SU-DHL-6 (cell line): Measurements from ENCODE around the gene ESYT1.

ENCODE experiments used
- H2AFZ ChIP-seq: fragments of 200-600 bp; sonication (generic); 2 replicates; pipeline ENCODE4 v1.6.1; 2014; ENCODE audit warnings: low read depth, mild to moderate bottlenecking, moderate library complexity, mixed read lengths, antibody characterized with exemption, low read length; ENCODE audit not compliant: severe bottlenecking
- H3F3A ChIP-seq: fragments of 200-600 bp; shearing (Covaris generic); 2 replicates; pipeline ENCODE4 v1.6.0; 2016; ENCODE audit warnings: antibody characterized with exemption, mild to moderate bottlenecking; ENCODE audit not compliant: insufficient read depth
- H3K27ac ChIP-seq: fragments of 200-600 bp; sonication (generic); 2 replicates; pipeline ENCODE4 v1.5.1; 2016; ENCODE audit warnings: low read depth, mild to moderate bottlenecking, low read length, moderate library complexity, mixed read lengths
- H3K27me3 ChIP-seq: fragments of 200-600 bp; sonication (generic), shearing (Covaris generic); 2 replicates; pipeline ENCODE4 v1.6.0; 2014; ENCODE audit warnings: mild to moderate bottlenecking, low read length
- H3K36me3 ChIP-seq: fragments of 200-600 bp; sonication (generic); 2 replicates; pipeline ENCODE4 v1.6.1; 2014; ENCODE audit warnings: mild to moderate bottlenecking, low read length, mixed read lengths
- H3K4me2 ChIP-seq: fragments of 300-600, 200-600 bp; shearing (Covaris generic), sonication (generic); 2 replicates; pipeline ENCODE4 v1.6.0; 2014; ENCODE audit warnings: low read length, low read depth, mild to moderate bottlenecking; ENCODE audit not compliant: poor library complexity, severe bottlenecking
- H3K4me3 ChIP-seq: fragments of 200-600 bp; sonication (generic); 2 replicates; pipeline ENCODE4 v1.5.1; 2014; ENCODE audit warnings: antibody characterized with exemption, low read length, mild to moderate bottlenecking, mixed read lengths; ENCODE audit not compliant: insufficient read depth, poor library complexity, severe bottlenecking
- H3K79me2 ChIP-seq: fragments of 200-600 bp; sonication (generic); 2 replicates; pipeline ENCODE4 v1.6.1; 2014; ENCODE audit warnings: mild to moderate bottlenecking, low read length, moderate library complexity; ENCODE audit not compliant: insufficient read depth
- H3K9ac ChIP-seq: fragments of 200-600 bp; sonication (generic); 2 replicates; pipeline ENCODE4 v1.7.0; 2014; ENCODE audit warnings: mild to moderate bottlenecking, low read length
- H3K9me2 ChIP-seq: fragments of 200-600 bp; sonication (generic); replicated peaks from 2 replicates; pipeline ENCODE4 v1.6.1; 2014; ENCODE audit warnings: low read length; ENCODE audit not compliant: insufficient read depth
- H3K9me3 ChIP-seq: fragments of 200-600 bp; sonication (generic); 2 replicates; pipeline ENCODE4 v1.6.1; 2014; ENCODE audit warnings: low read length, mixed read lengths; ENCODE audit not compliant: insufficient read depth
- H4K20me1 ChIP-seq: fragments of 200-600 bp; sonication (generic); 2 replicates; pipeline ENCODE4 v1.6.1; 2014; ENCODE audit warnings: low read depth, mild to moderate bottlenecking, antibody characterized with exemption, low read length, moderate library complexity, mixed read lengths
- EZH2phosphoT487 ChIP-seq: fragments of 200-600 bp; sonication (generic), shearing (Covaris generic); conservative IDR thresholded peaks from 2 replicates; pipeline ENCODE4 v1.6.1; 2018; ENCODE audit warnings: mild to moderate bottlenecking, antibody characterized with exemption, low read length, moderate library complexity, mixed read lengths
- TF ChIP-seq, protein P1 (sequence below): fragments of 200-600 bp; sonication (generic); IDR thresholded peaks from one replicate; pipeline ENCODE4 v1.5.1; 2017; ENCODE audit warnings: antibody characterized with exemption, mild to moderate bottlenecking, low read length, moderate library complexity; ENCODE audit not compliant: insufficient read depth, poor library complexity, severe bottlenecking

The ESYT1 gene

DNA sequence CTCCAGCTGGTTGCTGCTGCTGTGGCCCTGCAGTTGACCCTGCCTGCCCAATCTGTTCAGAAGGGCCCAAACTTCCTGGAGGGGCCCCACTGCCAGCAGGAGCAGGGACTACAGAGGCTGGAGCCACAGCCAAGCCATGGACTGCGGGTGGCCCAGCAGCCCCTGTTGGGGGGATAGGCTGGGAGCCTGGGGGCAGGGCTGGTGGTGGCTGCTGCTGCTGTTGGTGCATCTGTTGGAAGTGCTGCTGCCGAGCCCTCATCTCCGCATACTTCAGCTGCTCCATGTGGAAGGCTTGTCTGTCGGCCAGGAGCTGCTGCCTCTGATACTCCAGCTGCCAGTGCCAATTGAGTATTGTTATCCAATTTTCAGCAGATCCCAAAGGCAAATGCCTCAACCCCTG is 37.3 kb downstream of the ESYT1 start:
- Histone ChIP-seq H3K9me3 (no peaks in the 10 kb centered on the region), H3K79me2 (no peaks in the 10 kb centered on the region), H3K9ac (no peak overlapping the region), H3K27ac (no peak overlapping the region), H3K4me2 (no peak overlapping the region), H3K27me3 (no peaks in the 10 kb centered on the region), H3K4me3 (no peak overlapping the region), H3F3A (peaks cover 19% of the 10 kb centered on the region), H4K20me1 (no peaks in the 10 kb centered on the region), H2AFZ (no peak overlapping the region), H3K36me3 (0 out of 2 replicates have a peak, but pooled peaks cover 4% of the 10 kb centered on the region), H3K9me2 (no peaks in the 10 kb centered on the region)
- no peak for TF ChIP-seq EZH2phosphoT487

GRCh38 chr12:56169229-56169759 is 41.2 kb downstream of the ESYT1 start:
- Histone ChIP-seq H3K4me3 (no peak overlapping the region), H3K9ac (no peak overlapping the region), H2AFZ (no peak overlapping the region), H3K27ac (no peak overlapping the region), H3K9me2 (no peaks in the 10 kb centered on the region), H4K20me1 (no peaks in the 10 kb centered on the region), H3K4me2 (no peak overlapping the region), H3F3A (no peaks in the 10 kb centered on the region; the same call in 1 of the 2 replicates), H3K79me2 (no peaks in the 10 kb centered on the region), H3K36me3 (peaks cover 7% of the 10 kb centered on the region; the same call in 1 of the 2 replicates), H3K9me3 (no peaks in the 10 kb centered on the region), H3K27me3 (no peaks in the 10 kb centered on the region)
- TF ChIP-seq EZH2phosphoT487, result no peak

DNA sequence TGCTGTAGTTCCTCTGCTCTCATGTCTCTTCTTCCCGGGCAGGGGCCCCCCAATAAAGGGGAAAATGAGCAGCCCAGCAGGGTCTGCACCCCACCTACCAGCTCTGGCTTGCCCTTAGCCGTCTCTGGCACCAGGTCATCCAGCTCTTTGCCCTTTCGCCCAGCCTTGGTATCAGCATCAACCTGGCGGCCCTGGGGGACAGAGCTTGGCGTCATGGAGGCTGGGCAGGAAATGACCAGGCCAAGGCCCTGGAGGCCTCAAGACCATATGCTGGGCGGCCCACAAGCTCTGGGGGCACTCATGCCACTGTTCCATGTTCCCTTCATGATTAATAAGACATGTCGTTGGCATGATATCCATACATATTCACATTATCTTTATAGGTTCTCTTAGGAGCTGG is 44.8 kb downstream of the ESYT1 start:
- H4K20me1 ChIP-seq, result no peaks in the 10 kb centered on the region
- no peak overlapping the region for H3K9ac ChIP-seq
- H3F3A ChIP-seq, result no peaks in the 10 kb centered on the region
- TF ChIP-seq, protein P1, sequence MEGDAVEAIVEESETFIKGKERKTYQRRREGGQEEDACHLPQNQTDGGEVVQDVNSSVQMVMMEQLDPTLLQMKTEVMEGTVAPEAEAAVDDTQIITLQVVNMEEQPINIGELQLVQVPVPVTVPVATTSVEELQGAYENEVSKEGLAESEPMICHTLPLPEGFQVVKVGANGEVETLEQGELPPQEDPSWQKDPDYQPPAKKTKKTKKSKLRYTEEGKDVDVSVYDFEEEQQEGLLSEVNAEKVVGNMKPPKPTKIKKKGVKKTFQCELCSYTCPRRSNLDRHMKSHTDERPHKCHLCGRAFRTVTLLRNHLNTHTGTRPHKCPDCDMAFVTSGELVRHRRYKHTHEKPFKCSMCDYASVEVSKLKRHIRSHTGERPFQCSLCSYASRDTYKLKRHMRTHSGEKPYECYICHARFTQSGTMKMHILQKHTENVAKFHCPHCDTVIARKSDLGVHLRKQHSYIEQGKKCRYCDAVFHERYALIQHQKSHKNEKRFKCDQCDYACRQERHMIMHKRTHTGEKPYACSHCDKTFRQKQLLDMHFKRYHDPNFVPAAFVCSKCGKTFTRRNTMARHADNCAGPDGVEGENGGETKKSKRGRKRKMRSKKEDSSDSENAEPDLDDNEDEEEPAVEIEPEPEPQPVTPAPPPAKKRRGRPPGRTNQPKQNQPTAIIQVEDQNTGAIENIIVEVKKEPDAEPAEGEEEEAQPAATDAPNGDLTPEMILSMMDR, result no peak
- no peak for TF ChIP-seq EZH2phosphoT487
- H3K27ac ChIP-seq, result no peak overlapping the region
- peaks cover 7% of the 10 kb centered on the region; the same call in 1 of the 2 replicates for H3K36me3 ChIP-seq
- H2AFZ ChIP-seq, result no peak overlapping the region
- no peaks in the 10 kb centered on the region for H3K9me3 ChIP-seq
- no peak overlapping the region for H3K4me2 ChIP-seq
- no peak overlapping the region for H3K4me3 ChIP-seq
- H3K79me2 ChIP-seq, result no peaks in the 10 kb centered on the region
- no peaks in the 10 kb centered on the region for H3K27me3 ChIP-seq
- no peaks in the 10 kb centered on the region for H3K9me2 ChIP-seq

DNA sequence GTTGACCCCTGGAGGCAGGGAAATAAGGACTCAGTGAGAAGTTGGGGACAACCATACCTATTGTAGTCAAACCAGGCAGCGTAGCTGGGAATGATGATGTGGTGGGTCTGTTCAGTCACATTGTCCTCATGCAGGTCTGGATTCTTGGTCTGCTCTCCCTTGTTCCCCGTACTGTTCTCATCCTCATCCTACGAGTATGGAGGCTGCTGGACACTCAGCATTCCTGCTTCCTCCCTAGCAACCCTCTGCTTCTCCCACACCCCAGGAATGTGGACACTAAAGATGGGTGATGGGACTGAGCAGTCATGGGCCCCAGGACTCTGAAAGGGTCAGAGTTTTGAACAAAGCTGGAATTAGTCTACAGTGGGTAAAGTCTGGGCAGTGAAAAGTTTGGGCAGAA is 50.3 kb downstream of the ESYT1 start:
- no peak overlapping the region for H3K9ac ChIP-seq
- no peaks in the 10 kb centered on the region for H3F3A ChIP-seq
- no peaks in the 10 kb centered on the region for H3K9me2 ChIP-seq
- peaks cover 26% of the 10 kb centered on the region for H3K36me3 ChIP-seq
- H3K4me2 ChIP-seq, result no peak overlapping the region
- H2AFZ ChIP-seq, result no peak overlapping the region
- H3K4me3 ChIP-seq, result no peak overlapping the region
- H3K27me3 ChIP-seq, result no peaks in the 10 kb centered on the region
- H3K79me2 ChIP-seq, result no peaks in the 10 kb centered on the region
- H3K27ac ChIP-seq, result no peak overlapping the region
- no peaks in the 10 kb centered on the region for H3K9me3 ChIP-seq
- no peaks in the 10 kb centered on the region for H4K20me1 ChIP-seq
- TF ChIP-seq EZH2phosphoT487, result no peak
- TF ChIP-seq, protein P1, result no peak
